ENCODE data around the gene CACNA1C. TPM values are rescaled to one million over a fixed set of nuclear protein-coding genes. Genes with fewer than 3 reads are reported as not detected.

Gene CACNA1C
- polyA plus RNA-seq, 1 of the 3 experiments (the other 2 are of a cell fraction), result 1.5 TPM

DNA sequence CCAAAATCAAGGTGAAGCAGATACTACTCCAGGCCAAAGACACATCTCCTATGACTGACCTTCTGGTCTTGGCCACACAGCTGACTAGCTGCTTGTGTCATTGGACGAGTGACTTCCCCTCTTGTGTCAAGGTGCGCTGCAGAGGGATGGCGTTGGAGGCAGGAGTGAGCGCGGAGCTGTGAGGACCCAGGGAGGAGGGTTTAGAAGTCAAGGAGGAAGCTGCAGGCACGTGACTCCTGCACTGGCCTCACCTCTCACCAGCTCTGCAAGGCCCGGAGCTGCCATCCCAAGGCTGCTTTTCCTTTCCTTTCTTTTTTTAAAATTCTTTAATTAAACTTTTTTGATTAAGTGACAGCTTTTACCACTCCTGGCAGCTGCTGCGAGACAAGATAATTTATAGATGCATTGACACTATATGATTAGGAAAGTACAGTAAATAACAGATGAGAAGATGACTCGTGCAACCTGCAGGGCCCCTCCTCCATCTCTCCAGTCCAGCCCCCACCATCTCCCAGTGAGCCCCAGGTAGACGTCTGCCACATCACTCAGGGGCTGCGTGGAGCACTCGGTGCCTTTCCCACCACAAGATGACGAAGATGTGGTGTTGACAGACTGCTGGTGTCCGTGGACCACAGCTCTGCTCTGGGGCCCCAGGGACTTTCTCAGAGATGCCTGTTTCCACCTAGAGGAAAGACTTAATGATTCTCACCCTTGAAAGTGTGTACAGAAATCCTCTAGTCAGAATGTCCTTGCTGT is 350.6 kb downstream of the CACNA1C start (continued):
- TF ChIP-seq, protein P1, sequence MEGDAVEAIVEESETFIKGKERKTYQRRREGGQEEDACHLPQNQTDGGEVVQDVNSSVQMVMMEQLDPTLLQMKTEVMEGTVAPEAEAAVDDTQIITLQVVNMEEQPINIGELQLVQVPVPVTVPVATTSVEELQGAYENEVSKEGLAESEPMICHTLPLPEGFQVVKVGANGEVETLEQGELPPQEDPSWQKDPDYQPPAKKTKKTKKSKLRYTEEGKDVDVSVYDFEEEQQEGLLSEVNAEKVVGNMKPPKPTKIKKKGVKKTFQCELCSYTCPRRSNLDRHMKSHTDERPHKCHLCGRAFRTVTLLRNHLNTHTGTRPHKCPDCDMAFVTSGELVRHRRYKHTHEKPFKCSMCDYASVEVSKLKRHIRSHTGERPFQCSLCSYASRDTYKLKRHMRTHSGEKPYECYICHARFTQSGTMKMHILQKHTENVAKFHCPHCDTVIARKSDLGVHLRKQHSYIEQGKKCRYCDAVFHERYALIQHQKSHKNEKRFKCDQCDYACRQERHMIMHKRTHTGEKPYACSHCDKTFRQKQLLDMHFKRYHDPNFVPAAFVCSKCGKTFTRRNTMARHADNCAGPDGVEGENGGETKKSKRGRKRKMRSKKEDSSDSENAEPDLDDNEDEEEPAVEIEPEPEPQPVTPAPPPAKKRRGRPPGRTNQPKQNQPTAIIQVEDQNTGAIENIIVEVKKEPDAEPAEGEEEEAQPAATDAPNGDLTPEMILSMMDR (IDR thresholded peaks at IDR 0.05), result no peak

DNA sequence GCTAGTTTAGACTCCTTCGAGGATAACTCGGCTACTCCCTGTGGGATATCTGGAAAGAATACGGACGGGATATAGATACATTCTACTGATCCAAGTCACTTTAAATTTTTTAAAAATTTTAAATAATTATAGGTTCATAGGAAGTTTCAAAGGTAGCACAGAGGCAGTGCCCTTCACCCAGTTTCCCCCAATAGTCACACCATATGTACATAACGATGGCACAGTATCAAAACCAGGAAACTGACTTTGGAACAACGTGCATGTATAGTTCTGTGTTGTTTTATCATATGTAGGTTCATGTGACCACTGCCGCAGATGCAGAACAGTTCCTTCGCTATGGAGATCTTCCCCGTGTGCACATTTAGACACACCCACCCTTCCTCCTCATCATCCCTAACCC is 352.3 kb downstream of the CACNA1C start:
- Histone ChIP-seq H3K9me2 (no peaks in the 10 kb centered on the region), H3F3A (replicated peaks; ENCODE audit: insufficient read depth) (no peaks in the 10 kb centered on the region), H3K4me1 (ENCODE audit: control insufficient read depth in 1 of 2, insufficient read depth in 2 of 2, low read depth in 1 of 2, low read length in 1 of 2) (peaks cover 0 to 9% of the 10 kb centered on the region in 2 experiments; a peak in 1 of 4 replicates), H3K27me3 (ENCODE audit: insufficient read depth) (no peaks in the 10 kb centered on the region), H3K9me3 (no peaks in the 10 kb centered on the region), H4K20me1 (ENCODE audit: insufficient read depth) (no peaks in the 10 kb centered on the region), H3K9ac (no peak overlapping the region), H2AFZ (ENCODE audit: low read depth) (no peak overlapping the region), H3K27ac (ENCODE audit: low read depth in 2 of 2, low read length in 1 of 2) (no peak overlapping the region), H3K4me2 (no peak overlapping the region), H3K36me3 (replicated peaks in 1 of 2; ENCODE audit: control insufficient read depth in 1 of 2, insufficient read depth in 2 of 2, low read length in 1 of 2) (no peaks in the 10 kb centered on the region), H3K79me2 (ENCODE audit: insufficient read depth) (no peaks in the 10 kb centered on the region), H3K4me3 (ENCODE audit: low read depth in 2 of 2, low read length in 1 of 2) (no peak overlapping the region)
- DNase-seq, result no peak
- ChIA-PET CTCF (interaction anchor here (1.3 to 5.1 kb wide), 2 partner anchors 9 to 12 kb away, joined by 3 to 31 read pairs; no protein-coding TSS in a partner anchor), POLR2A (no interaction called here)
- TF ChIP-seq GATA2 (CRISPR knock-in tag; IDR thresholded peaks at IDR 0.05) (no peak), EZH2phosphoT487 (IDR thresholded peaks at IDR 0.05; ENCODE audit: borderline replicate concordance, low read depth) (no peak), SIN3A (IDR thresholded peaks at IDR 0.05; ENCODE audit: borderline replicate concordance, low read depth, low read length) (no peak), MXI1 (IDR thresholded peaks at IDR 0.05; ENCODE audit: low read depth, low read length) (no peak)
- TF ChIP-seq, protein P2, sequence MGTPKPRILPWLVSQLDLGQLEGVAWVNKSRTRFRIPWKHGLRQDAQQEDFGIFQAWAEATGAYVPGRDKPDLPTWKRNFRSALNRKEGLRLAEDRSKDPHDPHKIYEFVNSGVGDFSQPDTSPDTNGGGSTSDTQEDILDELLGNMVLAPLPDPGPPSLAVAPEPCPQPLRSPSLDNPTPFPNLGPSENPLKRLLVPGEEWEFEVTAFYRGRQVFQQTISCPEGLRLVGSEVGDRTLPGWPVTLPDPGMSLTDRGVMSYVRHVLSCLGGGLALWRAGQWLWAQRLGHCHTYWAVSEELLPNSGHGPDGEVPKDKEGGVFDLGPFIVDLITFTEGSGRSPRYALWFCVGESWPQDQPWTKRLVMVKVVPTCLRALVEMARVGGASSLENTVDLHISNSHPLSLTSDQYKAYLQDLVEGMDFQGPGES (IDR thresholded peaks at IDR 0.05; ENCODE audit: low read depth, low read length), result no peak
- TF ChIP-seq, protein P3, sequence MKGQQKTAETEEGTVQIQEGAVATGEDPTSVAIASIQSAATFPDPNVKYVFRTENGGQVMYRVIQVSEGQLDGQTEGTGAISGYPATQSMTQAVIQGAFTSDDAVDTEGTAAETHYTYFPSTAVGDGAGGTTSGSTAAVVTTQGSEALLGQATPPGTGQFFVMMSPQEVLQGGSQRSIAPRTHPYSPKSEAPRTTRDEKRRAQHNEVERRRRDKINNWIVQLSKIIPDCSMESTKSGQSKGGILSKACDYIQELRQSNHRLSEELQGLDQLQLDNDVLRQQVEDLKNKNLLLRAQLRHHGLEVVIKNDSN (IDR thresholded peaks at IDR 0.05; ENCODE audit: borderline replicate concordance, low read depth), result no peak
- TF ChIP-seq, protein P4, sequence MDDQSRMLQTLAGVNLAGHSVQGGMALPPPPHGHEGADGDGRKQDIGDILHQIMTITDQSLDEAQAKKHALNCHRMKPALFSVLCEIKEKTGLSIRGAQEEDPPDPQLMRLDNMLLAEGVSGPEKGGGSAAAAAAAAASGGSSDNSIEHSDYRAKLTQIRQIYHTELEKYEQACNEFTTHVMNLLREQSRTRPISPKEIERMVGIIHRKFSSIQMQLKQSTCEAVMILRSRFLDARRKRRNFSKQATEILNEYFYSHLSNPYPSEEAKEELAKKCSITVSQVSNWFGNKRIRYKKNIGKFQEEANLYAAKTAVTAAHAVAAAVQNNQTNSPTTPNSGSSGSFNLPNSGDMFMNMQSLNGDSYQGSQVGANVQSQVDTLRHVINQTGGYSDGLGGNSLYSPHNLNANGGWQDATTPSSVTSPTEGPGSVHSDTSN (IDR thresholded peaks at IDR 0.05), result no peak
- TF ChIP-seq, protein P5, sequence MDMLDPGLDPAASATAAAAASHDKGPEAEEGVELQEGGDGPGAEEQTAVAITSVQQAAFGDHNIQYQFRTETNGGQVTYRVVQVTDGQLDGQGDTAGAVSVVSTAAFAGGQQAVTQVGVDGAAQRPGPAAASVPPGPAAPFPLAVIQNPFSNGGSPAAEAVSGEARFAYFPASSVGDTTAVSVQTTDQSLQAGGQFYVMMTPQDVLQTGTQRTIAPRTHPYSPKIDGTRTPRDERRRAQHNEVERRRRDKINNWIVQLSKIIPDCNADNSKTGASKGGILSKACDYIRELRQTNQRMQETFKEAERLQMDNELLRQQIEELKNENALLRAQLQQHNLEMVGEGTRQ (IDR thresholded peaks at IDR 0.05; ENCODE audit: borderline replicate concordance, low read depth, low read length), result no peak
- WGBS (ENCODE audit: low lambda C conversion rate), result 61% methylated on average over 9 of the region's 9 CpGs
